Body of pancreas (tissue), 4 donors: ENCODE measurements around the gene RNU7-1. TPM values are rescaled to one million over a fixed set of nuclear protein-coding genes. Genes with fewer than 3 reads are reported as not detected.
A peak's percentile ranks its signal among the peaks of the same experiment; 100 is the strongest.

Experiments used
- ATAC-seq: fragments of 150-250 bp; one replicate; pipeline ENCODE4 v1.9.1; 2016
- DNase-seq, 4 donors: peaks; one replicate each; pipeline ENCODE4 v3.0.0-alpha.2; 2019
- H3K27ac ChIP-seq, 4 donors: fragments of 200-600 bp; sonication (generic); 1 replicate in 3 of 4; 2 replicates in 1 of 4; pipeline versions ENCODE4 v1.5.1 to v1.6.1; 2016 to 2019; ENCODE audit warnings: mild to moderate bottlenecking in 1 of 4, mixed read lengths in 1 of 4, moderate library complexity in 1 of 4
- H3K27me3 ChIP-seq, 2 donors: fragments of 200-600 bp; sonication (generic); one replicate each; pipeline ENCODE4 v1.6.0; 2016; ENCODE audit warnings: mild to moderate bottlenecking in 1 of 2
- H3K36me3 ChIP-seq, 2 donors: fragments of 200-600 bp; sonication (generic); replicated peaks in 1 of 2; 2 replicates each; pipeline ENCODE4 v1.5.1; 2016; ENCODE audit warnings: low read depth in 2 of 2; ENCODE audit not compliant: insufficient read depth in 1 of 2
- H3K4me1 ChIP-seq: fragments of 200-600 bp; sonication (generic); one replicate; pipeline ENCODE4 v1.6.0; 2016
- H3K4me3 ChIP-seq, 2 donors: fragments of 200-600 bp; sonication (generic); 1 replicate in 1 of 2; 2 replicates in 1 of 2; pipeline ENCODE4 v1.5.1; 2016 to 2019
- H3K9me3 ChIP-seq, 3 donors: fragments of 200-600 bp; sonication (generic); 1 replicate in 2 of 3; 2 replicates in 1 of 3; pipeline ENCODE4 v1.5.1; 2016
- POLR2A ChIP-seq, 3 donors: fragments of 450-650 bp; IDR thresholded peaks; one replicate each; pipeline ENCODE4 v1.6.1; 2016; ENCODE audit warnings: antibody characterized with exemption in 3 of 3, mild to moderate bottlenecking in 2 of 3
- WGBS, 2 donors: methylation state at CpG; one replicate each; pipeline ENCODE4 v1.1.5; 2017; 5-methylcytosine and 5-hydroxymethylcytosine counted together
- intact Hi-C: fragments of 100-400 bp; cut with DNase I; formaldehyde crosslinking; loops from one replicate; pipeline ENCODE4 v1.15.1; 2023
- total RNA-seq, 2 donors: library from RNA; depleted of rRNA; stranded (reverse); fragments of >200 nt; gene quantifications; one replicate each; pipeline ENCODE4 v1.1.0, GENCODE V29; 2016
- TF ChIP-seq, protein P1 (sequence below), 7 experiments: fragments of 450-650 bp in 4 of 7; fragments of 200-600 bp in 3 of 7; sonication (generic) in 3 of 7; IDR thresholded peaks; one replicate each; pipeline ENCODE4 v1.5.1; 2016 to 2019; ENCODE audit warnings: antibody characterized with exemption in 7 of 7

RNU7-1 gene
- total RNA-seq, 2 donors from 2014 or later: not detected

DNA sequence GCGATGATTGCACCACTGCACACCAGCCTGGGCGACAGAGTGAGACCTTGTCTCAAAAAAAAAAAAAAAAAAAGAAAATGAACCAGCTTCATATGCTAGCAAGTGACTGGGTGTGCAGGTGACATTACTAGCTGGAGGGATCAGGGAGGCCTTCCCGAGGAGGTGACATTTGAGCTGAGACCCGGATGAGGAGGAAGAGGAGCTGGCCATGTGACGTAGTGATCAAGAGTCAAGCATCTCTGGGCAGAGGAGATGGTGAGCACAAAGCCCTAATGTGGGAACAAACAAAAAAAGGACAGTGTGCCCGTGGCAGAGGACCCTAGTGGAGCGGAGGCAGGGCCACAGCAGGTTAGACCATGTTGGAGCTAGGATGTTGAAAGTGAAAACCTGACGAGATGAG lies 4.0 kb downstream of the RNU7-1 start:
- DNase-seq (no peak), ATAC-seq (no peak)
- intact Hi-C loops: no loop called here
- Histone ChIP-seq H3K27me3 (no peaks in the 10 kb centered on the region), H3K9me3 (no peaks in the 10 kb centered on the region), H3K36me3 (no peaks in the 10 kb centered on the region), H3K4me3 (no peak overlapping the region), H3K27ac (no peak overlapping the region), H3K4me1 (peaks cover 36% of the 10 kb centered on the region)
- 72 to 83% methylated on average over 8 of the region's 8 CpGs for WGBS, 2 donors
- TF ChIP-seq, protein P1, sequence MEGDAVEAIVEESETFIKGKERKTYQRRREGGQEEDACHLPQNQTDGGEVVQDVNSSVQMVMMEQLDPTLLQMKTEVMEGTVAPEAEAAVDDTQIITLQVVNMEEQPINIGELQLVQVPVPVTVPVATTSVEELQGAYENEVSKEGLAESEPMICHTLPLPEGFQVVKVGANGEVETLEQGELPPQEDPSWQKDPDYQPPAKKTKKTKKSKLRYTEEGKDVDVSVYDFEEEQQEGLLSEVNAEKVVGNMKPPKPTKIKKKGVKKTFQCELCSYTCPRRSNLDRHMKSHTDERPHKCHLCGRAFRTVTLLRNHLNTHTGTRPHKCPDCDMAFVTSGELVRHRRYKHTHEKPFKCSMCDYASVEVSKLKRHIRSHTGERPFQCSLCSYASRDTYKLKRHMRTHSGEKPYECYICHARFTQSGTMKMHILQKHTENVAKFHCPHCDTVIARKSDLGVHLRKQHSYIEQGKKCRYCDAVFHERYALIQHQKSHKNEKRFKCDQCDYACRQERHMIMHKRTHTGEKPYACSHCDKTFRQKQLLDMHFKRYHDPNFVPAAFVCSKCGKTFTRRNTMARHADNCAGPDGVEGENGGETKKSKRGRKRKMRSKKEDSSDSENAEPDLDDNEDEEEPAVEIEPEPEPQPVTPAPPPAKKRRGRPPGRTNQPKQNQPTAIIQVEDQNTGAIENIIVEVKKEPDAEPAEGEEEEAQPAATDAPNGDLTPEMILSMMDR (IDR thresholded peaks at IDR 0.05): no peak
- TF ChIP-seq POLR2A (IDR thresholded peaks at IDR 0.05): no peak

DNA sequence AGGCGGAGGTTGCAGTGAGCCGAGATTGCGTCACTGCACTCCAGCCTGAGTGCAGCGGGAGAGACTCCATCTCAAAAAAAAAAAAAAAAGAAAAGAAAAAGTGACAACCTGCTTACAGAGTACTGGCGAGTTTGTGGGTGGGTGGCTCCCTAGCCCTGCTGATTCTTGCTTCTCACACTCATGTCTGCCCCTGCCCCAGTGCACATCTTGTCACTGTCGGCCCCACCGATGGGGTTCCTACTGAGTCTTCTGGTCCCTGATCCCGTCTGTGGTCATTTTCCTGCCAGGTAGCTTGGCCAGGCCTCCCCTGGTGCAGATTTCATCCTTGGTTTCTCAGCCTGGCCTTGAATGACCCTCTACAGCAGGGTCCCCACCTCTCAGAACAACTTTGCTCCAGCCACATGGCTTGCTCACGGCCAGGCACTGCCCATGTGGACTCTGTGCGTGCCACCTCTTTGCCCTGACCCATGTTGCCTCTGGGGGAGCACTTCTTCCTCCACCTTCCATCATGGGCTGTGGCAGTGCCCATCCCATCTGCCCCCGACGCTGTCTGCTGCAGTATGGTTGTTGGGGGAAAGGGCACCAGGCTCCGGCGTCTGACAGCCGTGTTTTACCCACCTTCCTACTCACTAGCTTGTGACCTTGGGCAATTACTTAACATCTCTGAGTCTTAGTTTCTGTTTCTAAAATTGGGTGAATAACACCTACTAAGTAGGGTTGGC lies 5.4 kb downstream of the RNU7-1 start:
- intact Hi-C loops: no loop called here
- H3K27ac ChIP-seq: peak overlapping the region in 2 of 4 donors; percentile 8 to 40
- no peaks in the 10 kb centered on the region for H3K27me3 ChIP-seq
- H3K4me1 ChIP-seq: peaks cover 28% of the 10 kb centered on the region
- WGBS, 2 donors: 71 to 81% methylated on average over 15 of the region's 15 CpGs
- no peak for ATAC-seq
- H3K4me3 ChIP-seq: no peak overlapping the region
- TF ChIP-seq, protein P1 (IDR thresholded peaks at IDR 0.05): peak in 1 of 7 experiments; percentile 18
- no peak for TF ChIP-seq POLR2A (IDR thresholded peaks at IDR 0.05)
- DNase-seq: no peak
- H3K9me3 ChIP-seq: no peaks in the 10 kb centered on the region
- H3K36me3 ChIP-seq: no peaks in the 10 kb centered on the region

DNA sequence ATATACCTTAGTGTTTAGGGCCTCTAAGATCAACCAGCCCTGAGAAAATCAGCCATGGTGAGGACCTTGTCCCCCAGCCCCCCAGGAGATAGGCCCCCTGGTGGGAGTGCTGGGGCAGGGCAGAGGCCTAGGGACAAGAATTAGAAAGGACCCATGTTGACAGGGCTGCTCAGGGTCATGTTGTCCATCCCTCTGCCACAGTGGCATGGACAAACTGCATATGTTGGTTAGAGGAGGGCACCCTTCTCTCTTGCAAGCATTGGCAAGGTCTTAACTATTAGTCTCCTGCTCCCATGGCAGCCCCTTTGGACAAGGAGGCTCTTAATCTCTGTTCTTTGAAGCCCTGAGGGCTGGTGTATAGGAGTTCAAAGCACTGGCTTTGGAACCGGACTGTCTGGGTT lies 6.8 kb downstream of the RNU7-1 start:
- intact Hi-C loops: no loop called here
- Histone ChIP-seq H3K27ac (peak overlapping the region in 1 of 4 donors; percentile 45), H3K4me3 (no peak overlapping the region), H3K27me3 (no peaks in the 10 kb centered on the region), H3K36me3 (peaks cover 0 to 1% of the 10 kb centered on the region in 2 donors), H3K4me1 (peaks cover 21% of the 10 kb centered on the region), H3K9me3 (no peaks in the 10 kb centered on the region)
- WGBS, 2 donors: 64 to 80% methylated on average over 1 of the region's 1 CpG
- no peak for DNase-seq
- no peak for ATAC-seq
- TF ChIP-seq, protein P1 (IDR thresholded peaks at IDR 0.05): no peak
- TF ChIP-seq POLR2A (IDR thresholded peaks at IDR 0.05): no peak

DNA sequence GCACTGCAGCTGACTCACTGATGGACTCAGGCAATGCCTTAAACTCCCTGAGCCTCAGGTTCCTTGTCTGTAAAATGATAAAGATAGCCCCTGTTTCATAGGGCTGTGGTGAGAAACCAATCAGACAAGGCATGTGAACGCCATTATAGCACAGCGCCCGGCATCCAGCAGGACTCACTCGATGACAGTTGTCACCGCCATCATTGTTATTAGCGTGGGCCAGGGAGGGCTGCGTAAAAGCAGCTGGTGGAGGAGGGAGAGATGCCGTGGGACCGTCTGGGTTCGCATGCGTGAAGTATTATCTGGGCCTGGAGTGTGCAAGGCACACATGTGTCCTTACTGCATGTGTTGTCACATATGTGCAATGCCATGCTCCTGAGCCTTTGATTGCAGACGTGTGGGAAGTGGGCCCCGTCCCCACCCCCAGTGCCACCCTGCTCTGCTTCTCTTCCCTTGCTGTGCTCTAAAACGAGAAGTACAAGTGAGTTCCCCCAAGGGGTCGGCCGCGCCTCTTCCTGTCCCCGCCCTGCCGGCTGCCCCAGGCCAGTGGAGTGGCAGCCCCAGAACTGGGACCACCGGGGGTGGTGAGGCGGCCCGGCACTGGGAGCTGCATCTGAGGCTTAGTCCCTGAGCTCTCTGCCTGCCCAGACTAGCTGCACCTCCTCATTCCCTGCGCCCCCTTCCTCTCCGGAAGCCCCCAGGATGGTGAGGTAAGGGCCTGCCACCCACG lies 7.4 kb downstream of the RNU7-1 start, which contains the start of gene PTPN6:
Gene PTPN6 (plus strand): TSS at position 546 of the 730 bp plus-strand sequence. CDS start 157 bp downstream, at position 703.
- no peak within 1 kb of the TSS for H3K4me3 ChIP-seq
- peak in 2 of 3 donors; percentile 20 to 61 for TF ChIP-seq POLR2A (IDR thresholded peaks at IDR 0.05)
- TF ChIP-seq, protein P1 (IDR thresholded peaks at IDR 0.05): no peak
- 81 to 87% methylated on average over 22 of the region's 25 CpGs for WGBS, 2 donors
- intact Hi-C loops: no loop called here
- DNase-seq (peak in 1 of 4 donors; percentile 73), ATAC-seq (no peak)
- H3K27ac ChIP-seq: peak within 1 kb of the TSS in 2 of 4 donors; percentile 27 to 55
- H3K36me3 ChIP-seq: peaks cover 0 to 3% of the 10 kb centered on the region in 2 donors
- no peaks in the 10 kb centered on the region for H3K9me3 ChIP-seq
- peaks cover 15% of the 10 kb centered on the region for H3K4me1 ChIP-seq
- no peaks in the 10 kb centered on the region for H3K27me3 ChIP-seq
